Smooth muscle cell of the umbilical artery (primary cell): ENCODE measurements around the gene CD302. TPM values are rescaled to one million over a fixed set of nuclear protein-coding genes. Genes with fewer than 3 reads are reported as not detected.

Source experiments
- total RNA-seq: library from RNA; depleted of rRNA; stranded (reverse); fragments of >200 nt; gene quantifications from 2 replicates; pipeline ENCODE4 v1.2.3, GENCODE V29; 2014

CD302 gene, protein sequence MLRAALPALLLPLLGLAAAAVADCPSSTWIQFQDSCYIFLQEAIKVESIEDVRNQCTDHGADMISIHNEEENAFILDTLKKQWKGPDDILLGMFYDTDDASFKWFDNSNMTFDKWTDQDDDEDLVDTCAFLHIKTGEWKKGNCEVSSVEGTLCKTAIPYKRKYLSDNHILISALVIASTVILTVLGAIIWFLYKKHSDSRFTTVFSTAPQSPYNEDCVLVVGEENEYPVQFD
- total RNA-seq: 2.4 and 3.0 TPM in 2 replicates

GRCh38 chr2:159797543-159798375 lies at the start of gene CD302:
Gene CD302 (minus strand): TSS chr2:159798208. CDS start chr2:159798198, 10 bp downstream.

Other genes starting within 250 kb of the CD302 start
- gene BAZ2B, start 181.7 kb downstream of the CD302 start, total RNA-seq: 52.3 and 54.9 TPM in 2 replicates
- gene MARCHF7, start 85.7 kb downstream of the CD302 start, total RNA-seq: 123 and 180 TPM in 2 replicates
- 0.30 and 1.4 TPM in 2 replicates for gene LY75, start 106.5 kb upstream of the CD302 start, total RNA-seq